ENCODE measurements around the gene LY86.

Gene LY86

GRCh38 chr6:6619021-6619794 lies 30.7 kb downstream of the LY86 start:
- in situ Hi-C loops (cut with HindIII; ENCODE audit: low sequenced_read_pairs), result no loop called here

DNA sequence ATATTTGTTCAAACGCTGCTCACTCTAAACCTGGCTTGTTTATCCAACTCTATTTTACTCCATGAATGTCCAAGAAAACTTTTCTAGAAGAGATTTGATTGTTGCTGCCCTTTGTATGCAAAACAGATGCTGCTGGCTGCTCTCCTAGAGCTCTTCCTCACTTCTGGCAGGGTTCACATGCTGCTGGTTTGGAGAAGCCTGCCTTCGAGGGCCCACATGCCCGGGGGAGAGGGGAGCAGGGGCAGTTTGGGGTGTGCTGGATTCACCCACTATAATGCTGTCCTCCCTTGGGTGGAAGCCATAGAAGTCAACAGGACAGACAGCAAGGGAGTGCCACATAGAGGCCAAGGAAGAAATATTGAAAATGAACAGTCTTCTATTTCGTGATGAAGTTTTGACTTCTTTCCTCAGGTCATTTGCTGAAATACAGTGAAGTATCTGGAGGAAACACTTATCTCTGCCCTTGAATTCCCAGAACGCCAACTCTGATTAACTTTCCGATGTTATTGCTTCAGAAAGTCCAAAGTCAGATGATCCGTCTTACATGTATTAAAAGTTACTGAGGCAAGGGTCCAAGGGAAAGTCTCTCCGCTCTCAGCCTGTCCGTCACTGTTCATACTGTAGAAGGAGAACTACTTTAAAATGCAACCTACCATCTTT lies 32.4 kb downstream of the LY86 start:
- in situ Hi-C loops (cut with HindIII; ENCODE audit: low sequenced_read_pairs), result no loop called here

GRCh38 chr6:6622501-6622900 lies 34.0 kb downstream of the LY86 start:
- in situ Hi-C loops (cut with HindIII; ENCODE audit: low sequenced_read_pairs), result no loop called here

DNA sequence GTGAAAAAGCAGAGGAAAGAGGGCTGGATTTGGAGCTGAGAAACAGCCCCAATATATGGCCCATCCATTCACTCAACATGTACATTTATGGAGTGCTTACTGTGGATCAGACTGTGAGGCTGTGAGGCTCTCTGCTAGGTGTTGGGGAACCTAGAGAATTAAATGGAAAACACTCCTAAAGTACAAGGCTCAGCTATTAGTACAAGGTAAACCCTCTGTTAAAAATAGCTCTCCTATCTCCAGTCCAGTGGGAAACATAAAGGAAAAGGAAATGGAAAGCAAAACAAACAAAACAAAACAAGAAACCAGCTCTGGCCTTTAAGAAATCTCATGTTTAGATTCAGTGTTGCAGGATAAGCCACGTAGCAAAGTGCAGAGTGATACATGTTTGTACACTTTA lies 35.0 kb downstream of the LY86 start:
- in situ Hi-C loops (cut with HindIII; ENCODE audit: low sequenced_read_pairs), result no loop called here

GRCh38 chr6:6624269-6624990 lies 35.9 kb downstream of the LY86 start:
- in situ Hi-C loops (cut with HindIII; ENCODE audit: low sequenced_read_pairs), result no loop called here

GRCh38 chr6:6626187-6626586 lies 37.7 kb downstream of the LY86 start:
- in situ Hi-C loops (cut with HindIII; ENCODE audit: low sequenced_read_pairs), result no loop called here

- in situ Hi-C loops (cut with HindIII; ENCODE audit: low sequenced_read_pairs), result no loop called here
These were observed 40.9 kb downstream of the LY86 start for GRCh38 chr6:6629402-6629801.

- in situ Hi-C loops (cut with HindIII; ENCODE audit: low sequenced_read_pairs), result no loop called here
These were observed 42.5 kb downstream of the LY86 start for GRCh38 chr6:6631053-6631452.

DNA sequence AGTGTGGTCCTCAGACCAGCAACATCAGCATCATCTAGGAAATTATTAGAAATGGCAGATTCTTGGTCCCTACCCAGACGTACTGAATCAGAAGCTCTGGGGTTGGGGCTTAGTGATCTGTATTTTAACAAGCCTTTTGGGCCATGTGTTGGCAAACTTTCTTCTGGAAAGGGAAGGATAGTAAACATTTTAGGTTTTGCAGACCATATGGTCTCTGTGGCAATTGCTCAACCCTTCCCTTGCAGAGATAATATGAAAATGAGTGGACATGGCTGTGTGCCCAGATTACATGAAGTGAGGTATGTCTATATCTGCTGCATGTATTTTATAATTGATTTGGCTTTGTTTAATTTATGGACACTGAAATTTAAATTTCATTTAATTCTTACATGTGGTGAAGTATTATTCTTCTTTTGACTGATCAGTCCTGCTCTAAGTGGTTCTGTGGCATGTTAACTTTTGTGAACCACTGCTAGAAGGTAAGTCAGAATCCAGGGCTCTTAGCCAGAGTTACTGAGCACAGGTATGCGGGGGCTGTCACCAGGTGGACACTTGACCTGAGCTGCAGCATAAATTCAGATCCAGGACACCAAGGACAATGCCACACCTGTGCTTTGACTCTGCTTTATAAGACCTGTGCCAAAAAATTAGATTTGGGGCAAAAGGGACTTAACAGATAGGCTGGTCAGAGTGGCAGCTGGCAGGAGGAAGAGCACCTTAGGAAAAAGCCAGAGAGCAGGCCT lies 43.2 kb downstream of the LY86 start:
- in situ Hi-C loops (cut with HindIII; ENCODE audit: low sequenced_read_pairs), result no loop called here

DNA sequence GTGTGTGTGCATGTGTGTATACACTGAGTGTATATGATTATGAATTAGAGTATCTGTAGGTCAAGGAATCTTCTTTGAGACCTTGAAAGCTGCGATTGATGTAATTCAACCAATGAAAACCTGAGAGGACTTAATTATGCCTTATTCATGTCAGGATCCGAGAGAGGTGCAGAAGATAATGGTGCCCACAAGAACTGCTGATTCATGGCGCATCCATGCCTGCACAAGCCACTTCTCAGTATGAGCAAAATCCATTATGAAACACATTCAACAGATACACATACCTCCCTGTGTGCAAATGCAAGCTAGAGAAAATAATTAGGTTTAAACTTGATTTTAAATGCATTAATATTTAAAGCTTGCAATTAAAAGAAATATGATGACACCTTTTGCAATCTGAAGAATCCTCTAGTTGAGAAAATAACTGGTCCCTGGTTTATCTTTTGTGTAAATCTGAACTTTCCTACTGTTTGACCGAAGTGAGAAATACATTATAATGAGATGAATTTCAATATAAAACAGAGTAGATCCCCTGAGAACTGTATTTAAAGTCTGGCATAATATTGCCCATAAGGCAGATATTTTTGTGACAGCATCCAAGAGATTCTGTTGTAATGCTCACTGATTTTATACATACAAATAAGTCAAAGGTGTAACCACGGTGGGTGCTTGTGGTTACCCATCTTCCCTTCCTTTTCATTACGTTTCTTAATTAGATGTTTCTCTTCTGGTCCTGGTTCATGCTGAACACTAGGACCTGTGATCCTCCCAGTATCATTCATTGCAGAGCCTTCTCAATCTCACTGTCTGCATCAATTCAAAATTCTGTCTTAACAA lies 45.6 kb downstream of the LY86 start:
- in situ Hi-C loops (cut with HindIII; ENCODE audit: low sequenced_read_pairs), result no loop called here

- in situ Hi-C loops (cut with HindIII; ENCODE audit: low sequenced_read_pairs), result no loop called here
These were observed 46.2 kb downstream of the LY86 start for GRCh38 chr6:6634735-6635075.

- in situ Hi-C loops (cut with HindIII; ENCODE audit: low sequenced_read_pairs), result no loop called here
These were observed 46.8 kb downstream of the LY86 start for GRCh38 chr6:6635291-6635690.

DNA sequence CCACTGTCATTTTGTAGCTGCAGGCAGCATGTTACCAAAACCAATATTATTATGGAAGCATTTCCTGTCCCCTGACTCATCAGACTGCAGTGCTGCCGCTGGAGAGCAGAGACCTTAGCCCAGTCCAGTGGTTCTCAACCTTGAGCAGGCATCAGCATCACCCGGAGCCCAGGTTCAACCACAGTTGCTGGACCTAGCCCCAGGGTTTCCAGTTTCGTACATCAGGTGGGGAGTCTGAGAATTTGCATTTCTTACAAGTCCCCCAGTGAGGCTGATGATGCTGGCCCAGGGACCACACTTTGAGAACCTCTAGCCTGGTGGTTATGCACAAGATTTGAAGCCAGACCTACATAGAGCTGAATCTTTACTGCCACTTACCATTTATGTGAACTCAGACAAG lies 47.3 kb downstream of the LY86 start:
- in situ Hi-C loops (cut with HindIII; ENCODE audit: low sequenced_read_pairs), result no loop called here

- in situ Hi-C loops (cut with HindIII; ENCODE audit: low sequenced_read_pairs), result no loop called here
These were observed 51.1 kb downstream of the LY86 start for GRCh38 chr6:6639572-6639971.

DNA sequence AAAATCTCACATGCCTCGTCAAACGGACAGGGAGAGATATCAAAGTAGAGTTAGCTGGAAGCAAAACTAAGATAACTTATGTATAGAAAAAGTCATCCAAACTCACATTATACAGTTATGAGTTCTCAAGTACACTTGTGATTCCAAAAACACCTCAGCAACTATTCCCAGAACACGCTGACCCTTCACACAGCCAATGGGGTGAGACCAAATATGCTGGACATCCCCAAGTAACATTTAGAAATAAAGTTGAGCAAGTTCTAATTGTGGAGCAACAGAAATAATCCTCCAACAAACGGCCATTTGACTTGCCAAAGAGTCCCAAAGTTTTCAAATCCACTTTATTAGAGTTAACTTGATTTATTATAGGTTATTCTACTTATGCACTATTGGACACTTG lies 52.4 kb downstream of the LY86 start:
- in situ Hi-C loops (cut with HindIII; ENCODE audit: low sequenced_read_pairs), result no loop called here

GRCh38 chr6:6643398-6643797 lies 54.9 kb downstream of the LY86 start:
- in situ Hi-C loops (cut with HindIII; ENCODE audit: low sequenced_read_pairs), result no loop called here

GRCh38 chr6:6645261-6645917 lies 56.9 kb downstream of the LY86 start:
- in situ Hi-C loops (cut with HindIII; ENCODE audit: low sequenced_read_pairs), result no loop called here

DNA sequence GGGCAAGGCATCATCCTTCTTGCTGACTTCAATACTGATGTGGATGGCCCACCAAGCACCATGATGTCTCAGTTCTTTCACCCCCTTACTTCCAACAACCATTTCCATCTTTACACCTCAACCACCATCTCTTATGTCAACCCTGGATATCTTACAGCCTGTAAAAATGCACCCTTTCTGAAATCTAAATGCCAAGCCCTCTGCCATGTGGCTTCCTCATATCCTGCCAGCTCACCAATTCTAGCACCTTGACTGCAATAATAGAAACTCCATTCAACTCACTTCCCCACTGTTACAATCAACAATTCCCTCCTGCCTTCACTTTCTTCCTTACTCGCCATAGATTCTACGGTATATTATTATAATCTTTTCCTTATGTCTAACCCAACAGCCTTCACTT lies 57.9 kb downstream of the LY86 start:
- in situ Hi-C loops (cut with HindIII; ENCODE audit: low sequenced_read_pairs), result no loop called here

DNA sequence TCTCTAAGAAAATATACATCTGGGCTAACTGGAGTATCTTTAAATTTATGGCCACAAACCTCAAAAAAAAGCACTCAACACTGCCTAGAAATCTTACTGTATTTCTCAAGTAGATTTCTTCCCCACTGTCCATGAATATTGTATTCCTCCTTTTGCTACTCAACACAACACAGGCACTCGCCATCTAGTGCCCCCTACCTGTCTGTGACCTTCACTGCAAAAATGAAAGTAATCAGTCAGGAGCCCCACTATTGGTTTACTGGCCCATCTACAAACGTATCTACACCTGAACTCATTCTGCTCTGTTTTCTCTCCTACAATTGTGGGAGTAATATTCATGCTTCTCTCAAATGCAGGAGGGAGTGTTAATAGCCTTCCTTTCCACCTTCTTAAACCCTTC lies 58.3 kb downstream of the LY86 start:
- in situ Hi-C loops (cut with HindIII; ENCODE audit: low sequenced_read_pairs), result no loop called here
